ENCODE results near the gene KLHL33. TPM values are rescaled to one million over a fixed set of nuclear protein-coding genes. Genes with fewer than 3 reads are reported as not detected.
A peak's percentile ranks its signal among the peaks of the same experiment; 100 is the strongest.

KLHL33 gene
- polyA plus RNA-seq, 10 donors, result 0.41 to 1.8 (median 0.97) TPM

DNA sequence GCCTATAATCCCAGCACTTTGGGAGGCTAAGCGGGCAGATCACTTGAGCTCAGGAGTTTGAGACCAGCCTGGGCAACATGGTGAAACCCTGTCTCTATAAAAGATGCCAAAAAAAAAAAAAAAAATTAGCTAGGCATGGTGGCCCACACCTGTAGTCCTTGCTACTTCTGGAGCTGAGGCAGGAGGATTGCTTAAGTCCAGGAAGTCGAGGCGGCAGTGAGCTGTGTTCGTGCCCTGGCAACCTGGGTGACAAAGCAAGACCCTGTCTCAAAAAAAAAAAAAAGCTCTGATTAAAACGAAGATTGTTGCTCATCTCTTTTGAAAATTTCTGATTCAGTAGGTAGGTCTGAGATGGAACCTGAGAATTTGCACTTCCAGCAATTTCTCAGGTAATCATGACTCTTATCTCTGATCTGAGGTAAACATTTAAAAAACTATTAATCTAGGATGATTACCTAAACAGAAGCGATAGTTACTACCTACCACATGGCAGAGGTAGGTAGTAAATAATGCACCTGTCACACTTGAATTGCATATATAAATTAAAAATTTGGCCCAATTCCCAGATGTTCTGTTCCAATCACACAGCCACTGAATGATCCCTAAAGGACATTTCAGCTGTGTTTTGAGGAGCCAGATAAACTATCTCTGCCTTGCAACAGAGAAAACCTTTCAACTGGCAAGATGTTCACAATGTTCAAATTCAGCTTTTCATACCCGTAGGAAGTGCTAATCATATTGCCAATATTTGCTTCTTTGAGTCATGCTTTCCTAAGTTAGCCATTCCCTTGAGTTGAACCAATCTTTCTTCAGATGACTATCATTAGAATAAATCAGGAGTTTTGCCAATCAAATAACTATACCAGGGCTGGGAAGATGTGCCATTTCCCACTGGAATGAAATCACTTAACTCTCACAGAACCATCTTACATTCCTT, 18.4 kb downstream of the KLHL33 start:
- DNase-seq, result no peak

DNA sequence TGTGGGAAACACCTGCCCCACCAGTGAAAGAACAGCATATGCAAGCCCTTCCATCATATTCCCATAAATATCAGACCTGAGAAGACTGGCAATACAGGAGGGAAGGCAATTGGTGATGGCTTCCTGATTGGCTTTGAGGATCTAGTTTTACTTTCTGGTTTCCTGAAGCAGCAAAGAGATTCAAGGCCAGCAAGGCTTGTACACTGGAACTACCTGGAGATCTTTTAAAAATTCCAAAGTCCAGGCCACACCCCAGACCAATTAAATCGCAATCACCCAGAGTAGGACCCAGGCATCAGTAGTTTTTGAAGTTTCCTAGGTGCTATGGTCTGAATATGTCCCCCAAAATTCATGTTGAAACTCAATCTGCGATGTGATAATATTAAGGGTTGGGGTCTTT, 19.7 kb downstream of the KLHL33 start:
- no peak for DNase-seq

DNA sequence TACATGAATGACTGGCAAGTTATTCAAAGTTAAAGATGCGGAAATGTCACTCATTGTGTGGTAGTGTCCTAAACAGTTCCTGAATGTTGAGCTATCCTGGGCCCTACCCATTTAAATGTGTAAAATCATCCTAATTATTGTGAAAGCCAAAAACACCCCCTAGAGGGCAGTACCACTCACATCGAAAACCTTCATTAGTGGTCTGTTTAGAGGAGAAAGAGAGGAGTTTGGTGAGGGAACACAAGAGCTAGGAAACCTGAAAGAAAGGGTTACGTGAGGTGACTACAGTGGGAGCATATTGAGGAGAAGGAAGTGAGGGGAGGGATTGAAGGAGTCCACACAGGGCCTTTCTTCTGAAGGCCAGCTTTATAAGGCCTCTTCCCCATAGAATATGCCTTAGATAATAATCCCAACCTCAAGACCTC, 20.2 kb downstream of the KLHL33 start:
- peak; percentile 29 to 52 (median 29) for DNase-seq

DNA sequence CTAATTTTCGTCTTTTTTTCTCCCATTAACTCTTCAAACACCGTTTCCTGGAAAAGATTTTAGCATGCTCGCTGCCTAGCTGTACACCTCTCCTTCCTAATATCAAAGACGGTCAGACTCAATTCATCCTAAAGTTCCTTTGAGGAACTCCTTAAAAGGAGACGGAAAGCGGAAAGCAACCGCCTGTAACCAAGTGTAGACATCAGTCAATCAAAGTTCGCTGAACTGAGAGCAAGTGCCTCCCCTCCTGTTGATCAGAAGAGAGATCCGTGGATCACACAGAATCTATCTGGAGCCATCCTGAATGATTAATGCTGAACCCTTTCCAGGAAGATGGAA, 22.3 kb downstream of the KLHL33 start:
- no peak for DNase-seq

DNA sequence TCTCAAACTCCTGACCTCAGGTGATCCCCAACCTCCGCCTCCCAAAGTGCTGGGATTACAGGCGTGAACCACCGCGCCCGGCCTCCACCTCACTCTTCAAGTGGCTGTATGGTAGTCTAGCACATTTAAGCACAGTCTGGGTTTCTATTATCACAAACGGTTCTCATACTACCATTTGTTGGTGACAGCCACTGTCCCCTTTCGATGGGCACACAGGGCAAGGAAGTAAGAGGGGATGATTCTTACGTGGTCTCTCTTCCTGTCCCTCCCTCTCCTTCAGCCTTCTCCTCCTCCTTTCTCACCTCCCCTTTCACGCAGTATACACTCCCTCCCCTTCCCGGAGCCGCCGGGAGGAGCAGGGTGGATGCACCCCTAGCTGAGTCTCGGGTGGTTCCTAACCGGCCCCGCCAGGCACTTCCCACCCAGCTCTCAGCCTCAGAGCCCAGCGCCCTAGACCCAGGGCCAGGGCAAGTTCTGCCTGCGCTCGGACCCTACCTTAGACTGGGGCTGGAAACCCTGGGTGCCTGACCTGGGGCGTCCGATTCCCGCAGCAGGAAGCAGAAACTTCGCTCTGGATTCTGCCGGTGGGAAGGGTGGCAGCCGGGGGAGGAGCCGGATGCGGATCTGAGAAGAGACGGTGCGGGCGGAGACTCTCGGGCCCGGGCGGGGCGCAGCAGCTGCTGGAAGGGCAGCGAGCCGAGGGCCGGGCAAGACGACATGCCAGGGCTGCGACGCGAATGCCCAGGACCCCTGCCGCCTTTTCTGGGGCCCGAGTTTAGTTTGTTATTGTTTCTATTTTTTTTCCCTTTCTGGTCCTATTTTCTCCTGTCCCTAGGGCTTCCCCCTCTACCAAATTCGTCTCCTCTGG, 22.9 kb downstream of the KLHL33 start, which contains the start of gene TEP1:
TSS of gene TEP1 (minus strand) at position 626 of the 868 bp plus-strand sequence. CDS start 5,062 bp downstream, outside the sequence.
- peak; percentile 77 to 95 (median 86) for DNase-seq

DNA sequence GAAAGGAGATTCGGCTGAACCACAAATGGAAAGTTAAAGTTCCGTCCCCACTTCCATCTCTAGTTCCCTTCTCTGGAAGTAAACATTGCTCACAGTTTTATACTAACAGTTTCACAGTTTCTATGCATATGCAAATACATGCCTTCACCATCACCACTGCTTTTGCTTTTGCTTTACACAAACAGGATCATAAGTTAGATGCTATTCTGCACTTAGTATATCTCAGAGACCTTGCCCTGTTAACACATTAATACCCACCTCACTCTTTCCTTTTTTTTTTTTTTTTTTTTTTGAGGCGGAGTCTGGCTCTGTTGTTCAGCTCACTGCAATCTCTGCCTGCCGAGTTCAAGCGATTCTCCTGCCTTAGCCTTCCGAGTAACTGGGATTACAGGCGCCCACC, 23.6 kb downstream of the KLHL33 start:
- DNase-seq, result peak in 1 of 3 donors; percentile 44

DNA sequence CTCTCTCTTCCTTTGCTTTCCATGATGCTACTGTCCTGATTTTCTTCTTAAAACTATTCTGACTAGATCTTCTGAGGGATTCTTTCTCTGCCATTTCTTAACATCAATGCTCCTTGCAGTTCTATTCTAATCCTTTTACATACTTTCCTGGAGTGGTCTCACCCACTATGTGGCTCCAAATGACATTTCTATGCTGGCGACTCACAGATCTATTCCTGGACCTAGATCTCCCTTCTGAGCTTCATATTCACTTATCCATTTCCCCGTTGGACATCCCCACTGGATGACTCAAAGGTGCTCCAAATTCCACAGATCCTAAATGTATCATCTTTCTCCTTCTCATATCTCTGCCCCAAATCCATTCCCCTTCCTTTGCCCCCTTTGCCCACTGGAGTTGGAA, 26.7 kb downstream of the KLHL33 start:
- peak in 1 of 3 donors; percentile 47 for DNase-seq

DNA sequence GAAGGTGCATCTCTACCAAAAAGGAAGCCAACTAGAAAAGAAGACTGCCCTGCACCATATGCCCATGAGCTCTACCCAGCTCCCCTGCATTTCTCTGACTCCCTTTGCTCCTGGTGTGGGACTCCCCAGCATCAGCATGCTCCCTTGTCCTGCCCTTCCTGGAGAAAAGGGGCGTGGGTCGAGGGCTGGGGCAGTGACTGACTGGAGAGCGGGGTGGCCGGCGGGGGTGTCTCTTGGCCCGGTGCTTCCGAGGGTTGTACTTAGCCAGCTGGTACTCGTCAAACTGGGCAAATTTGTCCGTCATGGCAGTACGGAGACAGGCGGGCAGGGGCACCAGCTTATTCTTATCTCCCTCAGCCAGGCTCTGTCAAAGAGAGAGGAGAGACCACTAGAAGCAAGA, 32.4 kb downstream of the KLHL33 start:
- no peak for DNase-seq

DNA sequence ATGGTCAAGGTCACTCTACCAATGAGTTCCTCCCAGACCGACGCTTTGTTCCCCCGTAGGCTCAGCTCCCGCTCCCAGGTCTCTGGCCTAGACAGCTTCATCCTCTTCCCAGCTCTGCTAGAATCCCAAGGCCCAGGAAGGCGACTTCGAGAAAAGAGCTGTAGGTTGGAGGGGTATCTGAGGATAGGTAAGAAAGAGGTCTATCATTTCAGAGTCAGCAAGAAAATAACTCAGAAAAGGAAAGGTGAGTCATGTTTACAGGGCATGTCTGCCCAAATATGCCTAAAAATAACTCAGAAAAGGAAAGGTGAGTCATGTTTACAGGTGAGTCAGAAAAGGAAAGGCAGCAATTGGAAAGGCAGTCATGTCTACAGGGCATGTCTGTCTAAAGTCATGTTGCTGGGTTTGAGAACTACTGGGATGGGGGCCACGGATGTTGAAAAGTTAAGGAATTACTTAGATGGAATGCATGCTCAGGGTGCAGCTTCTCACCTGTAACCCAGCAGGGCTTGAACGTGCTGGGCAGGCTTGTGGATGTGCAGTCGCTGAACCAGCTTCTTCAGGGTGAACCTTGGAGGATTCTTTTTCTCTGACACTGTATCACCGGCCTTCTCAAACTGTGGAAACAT, 34.9 kb downstream of the KLHL33 start:
- no peak for DNase-seq

DNA sequence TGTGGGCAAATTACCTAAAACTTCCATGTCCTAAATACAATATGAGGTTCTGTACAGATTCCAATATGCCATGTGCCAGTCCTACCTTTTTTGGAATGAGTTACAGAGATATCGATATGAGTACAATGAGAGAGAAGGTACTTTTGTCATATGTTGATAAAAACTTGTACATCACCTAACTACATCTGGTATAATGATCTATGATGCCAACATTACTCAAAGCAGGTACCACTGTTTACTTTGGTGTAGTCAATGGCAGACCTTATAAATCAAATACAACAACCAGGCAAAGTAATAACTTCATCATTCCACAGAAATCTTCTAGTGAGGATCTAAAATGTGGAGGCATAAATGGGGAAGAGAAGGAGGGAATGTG, 35.4 kb downstream of the KLHL33 start:
- DNase-seq, result no peak

DNA sequence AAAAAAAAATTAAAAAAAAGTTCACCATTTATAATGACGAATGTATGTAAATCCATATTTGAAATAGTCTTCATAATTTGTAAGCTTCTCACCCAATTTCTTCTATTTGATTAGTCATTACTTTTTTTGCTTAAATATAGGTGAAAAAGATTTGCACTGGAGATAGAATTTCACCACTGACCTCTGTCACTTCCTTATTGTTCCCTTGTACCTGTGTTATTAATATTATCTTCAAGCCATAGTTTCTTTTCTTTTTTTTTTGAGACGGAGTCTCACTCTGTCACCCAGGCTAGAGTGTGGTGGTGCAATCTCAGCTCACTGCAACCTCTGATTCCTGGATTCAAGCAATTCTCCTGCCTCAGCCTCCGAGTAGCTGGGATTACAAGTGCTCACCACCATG, 38.5 kb downstream of the KLHL33 start:
- no peak for DNase-seq

DNA sequence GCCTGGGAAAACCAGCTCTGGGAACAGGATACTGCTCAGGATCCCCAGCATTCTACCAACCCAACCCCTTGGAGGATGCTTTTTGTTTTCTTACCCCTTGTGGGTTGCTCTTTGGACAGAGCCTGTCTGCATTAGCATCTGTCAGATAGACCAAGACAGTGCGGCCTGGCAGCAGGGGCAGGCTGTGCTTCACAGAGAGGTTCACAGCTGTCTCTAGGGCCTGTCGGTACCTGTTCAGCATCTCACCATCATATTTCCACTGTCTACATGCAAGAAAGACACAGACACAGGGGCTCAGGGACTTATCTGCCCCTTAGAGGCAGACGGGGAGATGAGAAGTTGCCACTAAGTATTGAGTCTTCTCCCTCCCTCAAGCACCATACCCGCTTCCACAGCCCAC, 44.5 kb downstream of the KLHL33 start:
- no peak for DNase-seq

DNA sequence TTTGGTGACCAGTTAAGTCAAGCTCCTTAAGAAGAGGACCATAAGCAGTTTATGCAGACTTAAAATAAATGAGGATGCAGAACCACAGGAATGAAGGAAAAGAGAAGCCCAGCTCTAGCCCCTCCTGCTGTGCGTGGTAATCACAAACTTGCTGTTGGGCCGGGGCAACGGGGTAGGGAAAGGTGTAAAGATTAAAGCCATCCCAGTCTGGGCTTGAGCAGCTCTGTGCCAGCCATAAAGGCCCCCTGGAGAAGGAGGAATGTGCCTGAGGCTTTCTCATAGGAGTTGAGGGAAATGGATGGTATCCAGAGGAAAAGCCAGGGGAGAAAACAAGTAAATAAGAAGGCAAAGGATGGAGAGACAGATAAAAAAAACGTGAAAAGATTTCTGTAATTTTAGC, 47.8 kb downstream of the KLHL33 start:
- no peak for DNase-seq

DNA sequence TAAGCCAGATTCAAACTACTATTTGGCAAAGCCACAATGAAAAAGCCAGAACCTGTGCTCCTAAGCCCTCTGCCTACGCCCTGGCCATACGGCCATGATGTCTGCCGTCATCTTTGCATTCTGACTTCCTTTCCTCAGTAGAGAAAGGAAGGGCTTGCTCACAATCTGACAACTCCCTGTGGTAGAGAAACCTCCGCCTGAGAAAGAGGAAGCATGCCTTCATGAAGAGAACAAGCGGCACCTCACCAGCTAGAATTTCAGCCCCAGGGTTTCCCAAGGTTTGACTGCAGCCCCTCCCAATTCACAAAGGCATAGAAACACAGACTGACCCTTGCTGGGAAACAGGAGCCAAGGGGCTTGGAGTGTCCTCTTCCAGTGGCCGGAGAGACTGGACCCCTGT, 48.4 kb downstream of the KLHL33 start:
- DNase-seq, result no peak

DNA sequence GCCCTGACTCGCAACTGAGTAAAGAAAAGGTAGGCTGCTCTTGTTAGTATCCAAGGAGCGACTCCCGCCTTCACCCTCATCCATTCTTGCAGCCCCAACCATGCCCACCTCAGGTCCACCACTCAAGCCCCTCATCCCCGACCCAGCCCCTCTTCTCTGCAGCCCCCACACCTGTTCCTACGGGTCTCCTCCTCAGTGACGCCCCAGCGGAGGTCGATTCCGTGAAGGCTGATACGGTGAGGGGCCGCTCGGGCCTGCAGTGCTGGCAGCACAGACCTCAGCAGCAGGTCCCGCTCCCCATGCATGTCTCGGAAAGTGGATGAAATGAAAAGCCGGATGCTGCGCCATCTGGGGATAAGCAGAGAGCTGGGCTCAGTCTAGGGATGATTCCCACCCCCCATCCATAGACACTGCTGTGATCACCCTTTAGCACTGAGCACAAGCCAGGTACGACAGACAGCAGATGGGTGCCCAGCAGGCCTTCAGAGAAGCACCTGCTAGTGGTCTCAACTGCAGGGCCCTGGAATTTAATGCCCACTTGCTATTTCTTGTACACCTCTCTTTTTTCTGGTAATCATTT, 49.6 kb downstream of the KLHL33 start:
- no peak for DNase-seq

DNA sequence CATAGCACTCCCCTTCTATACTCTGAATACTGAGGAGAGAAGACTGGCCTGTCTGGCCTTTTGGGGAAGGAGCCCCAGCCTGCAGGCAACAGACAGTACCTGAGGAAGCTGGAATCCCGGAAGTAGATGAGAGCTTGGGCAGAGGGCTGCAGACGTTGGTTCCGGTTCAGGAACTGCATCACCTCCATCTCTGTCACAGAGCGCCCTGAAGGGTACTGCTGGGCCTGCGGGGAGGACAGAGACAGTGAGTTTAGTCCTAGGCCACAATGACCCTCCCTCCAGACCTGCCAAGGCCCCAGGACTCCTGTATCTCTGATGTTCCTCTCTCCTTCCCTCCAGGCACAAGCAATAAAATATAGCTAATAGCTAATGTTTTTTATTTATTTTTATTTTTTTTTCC, 51.1 kb downstream of the KLHL33 start:
- no peak for DNase-seq

DNA sequence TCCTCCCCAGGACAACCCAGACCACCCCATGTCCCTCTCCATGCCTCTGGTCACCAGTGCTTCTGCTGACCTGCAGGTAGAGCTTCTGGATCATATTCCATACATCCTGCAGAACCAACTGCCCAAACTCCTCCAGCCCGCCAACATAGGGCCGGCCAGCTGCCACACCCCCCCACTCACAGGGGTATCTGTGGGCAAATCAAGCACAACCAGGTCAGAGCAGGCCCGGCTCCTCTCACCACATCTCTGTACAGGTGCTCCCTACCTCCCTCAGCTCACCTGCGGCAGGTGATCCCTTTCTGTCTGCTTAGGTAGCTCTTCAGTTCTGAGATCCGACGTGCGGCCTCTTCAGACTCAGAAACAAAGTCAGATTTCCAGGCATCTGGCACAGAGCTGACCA, 51.6 kb downstream of the KLHL33 start:
- DNase-seq, result no peak

DNA sequence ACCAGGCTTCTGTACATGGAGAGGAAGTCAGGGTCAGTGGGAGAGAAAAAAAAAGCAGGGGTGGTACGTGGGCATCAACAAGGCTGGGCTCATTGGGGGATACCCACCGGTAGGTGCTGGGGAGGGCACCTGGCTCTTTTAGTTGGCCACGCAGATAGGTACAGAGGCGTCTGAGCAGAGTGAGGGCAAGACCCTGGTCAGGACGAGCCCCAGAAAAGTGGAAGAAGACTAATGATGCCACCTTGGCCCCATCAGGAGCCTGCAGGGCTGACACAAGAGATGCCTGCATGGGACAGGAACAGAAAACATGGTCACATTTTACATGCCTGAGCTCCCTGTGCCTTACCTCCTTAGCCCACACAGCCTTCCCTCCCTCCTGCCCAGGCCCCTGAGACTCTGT, 52.3 kb downstream of the KLHL33 start:
- DNase-seq, result no peak

DNA sequence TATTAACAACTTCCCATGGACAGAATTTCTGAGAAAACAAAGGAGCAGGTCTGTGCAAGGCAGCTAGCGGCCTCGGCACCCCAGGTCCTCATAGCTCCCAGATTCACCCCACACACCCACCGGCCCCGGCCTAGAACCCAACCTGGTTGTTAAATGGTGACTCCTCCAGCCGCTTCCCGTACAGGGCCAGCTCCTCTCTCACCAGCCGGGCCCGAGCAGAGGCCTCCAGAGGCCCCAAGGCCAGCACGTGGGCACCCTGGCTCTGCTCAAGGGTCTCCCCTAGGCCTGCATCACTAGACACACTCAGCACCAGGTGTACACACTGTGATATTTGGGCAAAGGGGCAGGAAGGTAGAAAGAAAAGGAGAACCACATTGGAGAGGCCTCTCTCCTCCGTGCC, 52.9 kb downstream of the KLHL33 start:
- DNase-seq, result no peak

DNA sequence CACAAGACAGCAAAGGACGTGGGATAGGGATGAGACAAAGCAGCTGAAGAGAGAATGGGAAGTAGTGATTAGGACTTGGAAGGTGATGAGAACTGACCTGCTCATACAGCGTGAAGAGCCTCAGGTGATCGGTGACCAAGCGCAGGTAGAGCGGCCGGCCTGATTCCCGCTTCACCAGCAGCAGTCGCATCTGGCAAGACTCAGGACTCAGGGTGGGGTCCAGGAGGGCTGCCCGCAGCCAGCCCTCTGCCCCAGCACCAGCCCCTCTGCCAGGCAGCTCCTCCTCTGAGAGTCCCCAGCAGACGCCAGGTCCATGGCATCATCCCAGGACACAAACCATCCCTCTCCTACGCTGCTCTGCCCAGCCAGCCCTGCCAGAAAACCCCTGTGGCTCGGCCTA, 53.4 kb downstream of the KLHL33 start:
- DNase-seq, result no peak

DNA sequence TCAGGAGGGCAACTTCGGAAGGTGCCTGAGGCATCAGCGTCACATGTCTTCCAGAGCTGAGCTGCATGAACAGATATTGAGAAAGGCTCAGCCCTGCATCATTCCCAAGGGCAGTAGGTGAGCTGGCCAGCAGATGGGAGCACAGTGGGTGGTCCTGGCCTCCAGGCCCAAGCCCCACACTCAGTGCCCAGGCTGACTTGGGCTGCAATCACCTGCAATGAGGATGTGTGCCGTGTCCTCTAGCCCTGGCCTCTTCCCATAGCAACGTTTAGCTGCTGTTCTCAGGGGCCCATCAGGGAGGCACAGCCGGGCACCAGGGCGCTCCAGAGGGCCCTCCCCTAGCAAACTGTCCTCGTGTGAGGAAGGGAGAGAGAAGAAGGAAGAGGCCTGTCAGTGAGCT, 54.6 kb downstream of the KLHL33 start:
- no peak for DNase-seq

DNA sequence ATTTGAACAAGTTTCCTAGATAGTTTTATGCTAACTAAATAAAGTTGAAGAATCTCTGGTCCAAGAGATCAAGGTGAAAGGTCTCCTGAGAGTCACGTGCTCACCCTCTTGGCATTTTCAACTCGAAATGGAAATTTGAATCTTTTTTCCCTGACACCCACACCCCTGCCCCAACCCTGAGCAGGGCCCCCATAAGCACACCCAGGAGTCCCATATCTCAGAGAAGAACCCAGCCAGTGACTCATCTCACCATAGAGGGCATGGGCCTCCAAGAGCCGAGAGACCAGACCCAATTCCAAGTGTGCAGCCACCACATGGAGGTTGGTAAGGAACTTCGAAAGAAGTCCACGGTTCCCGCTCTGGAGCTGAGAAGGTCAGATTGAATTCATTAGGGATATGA, 55.3 kb downstream of the KLHL33 start:
- no peak for DNase-seq

All from muscle of back (tissue), 11 donors.